C4-2B (cell line): ENCODE data around the gene ZDHHC20.

Experiments used
- ZFX ChIP-seq: fragments of 450-650 bp; IDR thresholded peaks from 2 replicates; pipeline ENCODE4 v1.6.1; 2017
- TF ChIP-seq, protein P1 (sequence below): fragments of 450-650 bp; conservative IDR thresholded peaks from 2 replicates; pipeline ENCODE4 v1.5.1; 2017; ENCODE audit warnings: mild to moderate bottlenecking

GRCh38 chr13:21361706-21362105 is 97.4 kb downstream of the ZDHHC20 start:
- TF ChIP-seq, protein P1, sequence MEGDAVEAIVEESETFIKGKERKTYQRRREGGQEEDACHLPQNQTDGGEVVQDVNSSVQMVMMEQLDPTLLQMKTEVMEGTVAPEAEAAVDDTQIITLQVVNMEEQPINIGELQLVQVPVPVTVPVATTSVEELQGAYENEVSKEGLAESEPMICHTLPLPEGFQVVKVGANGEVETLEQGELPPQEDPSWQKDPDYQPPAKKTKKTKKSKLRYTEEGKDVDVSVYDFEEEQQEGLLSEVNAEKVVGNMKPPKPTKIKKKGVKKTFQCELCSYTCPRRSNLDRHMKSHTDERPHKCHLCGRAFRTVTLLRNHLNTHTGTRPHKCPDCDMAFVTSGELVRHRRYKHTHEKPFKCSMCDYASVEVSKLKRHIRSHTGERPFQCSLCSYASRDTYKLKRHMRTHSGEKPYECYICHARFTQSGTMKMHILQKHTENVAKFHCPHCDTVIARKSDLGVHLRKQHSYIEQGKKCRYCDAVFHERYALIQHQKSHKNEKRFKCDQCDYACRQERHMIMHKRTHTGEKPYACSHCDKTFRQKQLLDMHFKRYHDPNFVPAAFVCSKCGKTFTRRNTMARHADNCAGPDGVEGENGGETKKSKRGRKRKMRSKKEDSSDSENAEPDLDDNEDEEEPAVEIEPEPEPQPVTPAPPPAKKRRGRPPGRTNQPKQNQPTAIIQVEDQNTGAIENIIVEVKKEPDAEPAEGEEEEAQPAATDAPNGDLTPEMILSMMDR = no peak
- no peak for TF ChIP-seq ZFX
